HepG2 (cell line): ENCODE measurements around the gene PRKN. TPM values are rescaled to one million over a fixed set of nuclear protein-coding genes. Genes with fewer than 3 reads are reported as not detected.

Experiments
- FOSL2 ChIP-seq: sonication (generic); formaldehyde crosslinking; IDR thresholded peaks from 2 replicates; pipeline ENCODE4 v1.4.0; 2020; ENCODE audit warnings: missing genetic modification reagents
- NR2C2 ChIP-seq: sonication (generic); formaldehyde crosslinking; IDR thresholded peaks from 2 replicates; pipeline ENCODE4 v1.4.0; 2020; ENCODE audit warnings: missing genetic modification reagents, mild to moderate bottlenecking, moderate library complexity, borderline replicate concordance
- SMYD3 ChIP-seq: sonication (generic); formaldehyde crosslinking; IDR thresholded peaks from 2 replicates; pipeline ENCODE4 v1.8.1; 2023; ENCODE audit warnings: mild to moderate bottlenecking, missing genetic modification reagents
- ZNF343 ChIP-seq: sonication (generic); formaldehyde crosslinking; IDR thresholded peaks from 2 replicates; pipeline ENCODE4 v1.4.0; 2020; ENCODE audit warnings: mild to moderate bottlenecking, missing genetic modification reagents
- ZNF562 ChIP-seq: sonication (generic); formaldehyde crosslinking; IDR thresholded peaks from 2 replicates; pipeline ENCODE4 v1.8.0; 2022; ENCODE audit warnings: missing genetic modification reagents, borderline replicate concordance
- ZNF850 ChIP-seq: sonication (generic); formaldehyde crosslinking; conservative IDR thresholded peaks from 2 replicates; pipeline ENCODE4 v1.9.0; 2021; ENCODE audit warnings: mild to moderate bottlenecking, missing genetic modification reagents
- polyA plus RNA-seq, 8 experiments: library from polyadenylated mRNA; depleted of rRNA in 3 of 8; stranded (reverse) in 7 of 8; unstranded in 1 of 8; fragments of >200 nt; fragmentation: Illumina TruSeq in 4 of 8; extraction: Trizol in 4 of 8; gene quantifications; 2 replicates each; pipeline versions ENCODE4 v1.2.1 to v1.2.3, GENCODE V29; 2011 to 2016; ENCODE audit warnings: low read depth in 4 of 8, missing spikeins in 1 of 8, mixed read lengths in 1 of 8; ENCODE audit not compliant: insufficient read depth in 1 of 8
- total RNA-seq, 5 experiments: library from RNA; depleted of rRNA; stranded (reverse); fragments of >200 nt; fragmentation: Illumina TruSeq; extraction: Trizol; gene quantifications; 2 replicates each; pipeline ENCODE4 v1.2.3, GENCODE V29; 2016; ENCODE audit warnings: low read depth in 1 of 5
- TF ChIP-seq, protein P1 (sequence below): sonication (generic); formaldehyde crosslinking; IDR thresholded peaks from 2 replicates; pipeline ENCODE4 v1.5.0; 2020; ENCODE audit warnings: mild to moderate bottlenecking, missing genetic modification reagents, borderline replicate concordance
- TF ChIP-seq, protein P2 (sequence below): sonication (generic); formaldehyde crosslinking; IDR thresholded peaks from 2 replicates; pipeline ENCODE4 v1.4.0; 2020; ENCODE audit warnings: missing genetic modification reagents, low read depth, mild to moderate bottlenecking, borderline replicate concordance
- TF ChIP-seq, protein P3 (sequence below): sonication (generic); formaldehyde crosslinking; IDR thresholded peaks from 2 replicates; pipeline ENCODE4 v1.4.0; 2020; ENCODE audit warnings: mild to moderate bottlenecking, missing genetic modification reagents
- TF ChIP-seq, protein P4 (sequence below): IDR thresholded peaks from 2 replicates; pipeline ENCODE4 v1.4.0; 2020; ENCODE audit warnings: mild to moderate bottlenecking, missing genetic modification reagents
- TF ChIP-seq, protein P5 (sequence below): IDR thresholded peaks from 2 replicates; pipeline ENCODE4 v1.6.1; 2012; ENCODE audit warnings: low read depth, low read length, improper control_type of control experiment
- TF ChIP-seq, protein P6 (sequence below): sonication (generic); formaldehyde crosslinking; IDR thresholded peaks from 2 replicates; pipeline ENCODE4 v1.4.0; 2020; ENCODE audit warnings: missing genetic modification reagents
- TF ChIP-seq, protein P7 (sequence below), 2 experiments: fragments of 450-650 bp in 1 of 2; sonication (generic) in 1 of 2; formaldehyde crosslinking; IDR thresholded peaks; 2 replicates each; pipeline versions ENCODE4 v1.5.0 to v1.8.0; 2020 to 2022; ENCODE audit warnings: mild to moderate bottlenecking in 1 of 2, missing genetic modification reagents in 1 of 2
- TF ChIP-seq, protein P8 (sequence below): IDR thresholded peaks from 2 replicates; pipeline ENCODE4 v1.6.1; 2016; ENCODE audit warnings: low read depth, control low read depth
- TF ChIP-seq, protein P9 (sequence below): sonication (generic); formaldehyde crosslinking; IDR thresholded peaks from 2 replicates; pipeline ENCODE4 v1.4.0; 2020; ENCODE audit warnings: missing genetic modification reagents

PRKN gene
- total and polyA plus RNA-seq, 2 of the 13 experiments (the other 11 are each of a cell fraction or from before 2014, with no cell fraction given), result 0.31 to 0.44 TPM

DNA sequence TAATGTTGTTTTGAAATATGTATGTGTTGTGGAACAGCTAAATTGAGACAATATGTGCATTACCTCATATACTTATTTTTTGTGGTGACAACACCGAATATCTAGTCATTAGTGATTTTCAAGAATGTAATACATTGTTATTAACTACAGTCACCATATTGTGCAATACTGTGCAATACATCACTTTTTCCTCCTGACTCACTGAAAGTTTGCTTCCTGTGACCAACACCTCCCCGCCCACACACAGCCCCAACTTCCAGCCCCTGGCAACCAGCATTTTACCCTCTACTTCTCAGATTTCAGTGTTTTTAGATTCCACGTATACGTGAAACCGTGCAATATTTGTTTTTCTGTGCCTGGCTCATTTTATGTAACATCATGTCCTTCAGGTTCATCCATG is 627.9 kb downstream of the PRKN start (continued):
- TF ChIP-seq ZNF850 (CRISPR knock-in tag) (no peak), SMYD3 (CRISPR knock-in tag) (no peak), ZNF343 (no peak), ZNF562 (CRISPR knock-in tag) (no peak), FOSL2 (peak; percentile 87), NR2C2 (CRISPR knock-in tag) (0 out of 2 replicates have a peak, but pooled peaks have one; percentile 18)
- TF ChIP-seq, protein P1, sequence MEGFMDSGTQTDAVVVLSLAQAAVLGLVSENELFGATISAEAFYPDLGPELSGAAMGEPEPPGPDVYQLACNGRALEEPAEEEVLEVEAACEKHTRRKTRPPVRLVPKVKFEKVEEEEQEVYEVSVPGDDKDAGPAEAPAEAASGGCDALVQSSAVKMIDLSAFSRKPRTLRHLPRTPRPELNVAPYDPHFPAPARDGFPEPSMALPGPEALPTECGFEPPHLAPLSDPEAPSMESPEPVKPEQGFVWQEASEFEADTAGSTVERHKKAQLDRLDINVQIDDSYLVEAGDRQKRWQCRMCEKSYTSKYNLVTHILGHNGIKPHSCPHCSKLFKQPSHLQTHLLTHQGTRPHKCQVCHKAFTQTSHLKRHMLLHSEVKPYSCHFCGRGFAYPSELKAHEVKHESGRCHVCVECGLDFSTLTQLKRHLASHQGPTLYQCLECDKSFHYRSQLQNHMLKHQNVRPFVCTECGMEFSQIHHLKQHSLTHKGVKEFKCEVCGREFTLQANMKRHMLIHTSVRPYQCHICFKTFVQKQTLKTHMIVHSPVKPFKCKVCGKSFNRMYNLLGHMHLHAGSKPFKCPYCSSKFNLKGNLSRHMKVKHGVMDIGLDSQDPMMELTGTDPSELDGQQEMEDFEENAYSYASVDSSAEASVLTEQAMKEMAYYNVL, result no peak
- TF ChIP-seq, protein P2, sequence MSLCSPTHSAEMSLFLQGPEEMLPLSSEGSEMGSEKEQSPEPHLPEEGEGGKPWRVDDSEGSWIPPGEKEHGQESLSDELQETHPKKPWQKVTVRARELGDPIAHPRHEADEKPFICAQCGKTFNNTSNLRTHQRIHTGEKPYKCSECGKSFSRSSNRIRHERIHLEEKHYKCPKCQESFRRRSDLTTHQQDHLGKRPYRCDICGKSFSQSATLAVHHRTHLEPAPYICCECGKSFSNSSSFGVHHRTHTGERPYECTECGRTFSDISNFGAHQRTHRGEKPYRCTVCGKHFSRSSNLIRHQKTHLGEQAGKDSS (CRISPR knock-in tag), result no peak
- TF ChIP-seq, protein P3, sequence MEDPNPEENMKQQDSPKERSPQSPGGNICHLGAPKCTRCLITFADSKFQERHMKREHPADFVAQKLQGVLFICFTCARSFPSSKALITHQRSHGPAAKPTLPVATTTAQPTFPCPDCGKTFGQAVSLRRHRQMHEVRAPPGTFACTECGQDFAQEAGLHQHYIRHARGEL, result no peak
- TF ChIP-seq, protein P4, sequence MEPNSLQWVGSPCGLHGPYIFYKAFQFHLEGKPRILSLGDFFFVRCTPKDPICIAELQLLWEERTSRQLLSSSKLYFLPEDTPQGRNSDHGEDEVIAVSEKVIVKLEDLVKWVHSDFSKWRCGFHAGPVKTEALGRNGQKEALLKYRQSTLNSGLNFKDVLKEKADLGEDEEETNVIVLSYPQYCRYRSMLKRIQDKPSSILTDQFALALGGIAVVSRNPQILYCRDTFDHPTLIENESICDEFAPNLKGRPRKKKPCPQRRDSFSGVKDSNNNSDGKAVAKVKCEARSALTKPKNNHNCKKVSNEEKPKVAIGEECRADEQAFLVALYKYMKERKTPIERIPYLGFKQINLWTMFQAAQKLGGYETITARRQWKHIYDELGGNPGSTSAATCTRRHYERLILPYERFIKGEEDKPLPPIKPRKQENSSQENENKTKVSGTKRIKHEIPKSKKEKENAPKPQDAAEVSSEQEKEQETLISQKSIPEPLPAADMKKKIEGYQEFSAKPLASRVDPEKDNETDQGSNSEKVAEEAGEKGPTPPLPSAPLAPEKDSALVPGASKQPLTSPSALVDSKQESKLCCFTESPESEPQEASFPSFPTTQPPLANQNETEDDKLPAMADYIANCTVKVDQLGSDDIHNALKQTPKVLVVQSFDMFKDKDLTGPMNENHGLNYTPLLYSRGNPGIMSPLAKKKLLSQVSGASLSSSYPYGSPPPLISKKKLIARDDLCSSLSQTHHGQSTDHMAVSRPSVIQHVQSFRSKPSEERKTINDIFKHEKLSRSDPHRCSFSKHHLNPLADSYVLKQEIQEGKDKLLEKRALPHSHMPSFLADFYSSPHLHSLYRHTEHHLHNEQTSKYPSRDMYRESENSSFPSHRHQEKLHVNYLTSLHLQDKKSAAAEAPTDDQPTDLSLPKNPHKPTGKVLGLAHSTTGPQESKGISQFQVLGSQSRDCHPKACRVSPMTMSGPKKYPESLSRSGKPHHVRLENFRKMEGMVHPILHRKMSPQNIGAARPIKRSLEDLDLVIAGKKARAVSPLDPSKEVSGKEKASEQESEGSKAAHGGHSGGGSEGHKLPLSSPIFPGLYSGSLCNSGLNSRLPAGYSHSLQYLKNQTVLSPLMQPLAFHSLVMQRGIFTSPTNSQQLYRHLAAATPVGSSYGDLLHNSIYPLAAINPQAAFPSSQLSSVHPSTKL (CRISPR knock-in tag), result peak; percentile 29; the same call in 1 of the 2 replicates
- TF ChIP-seq, protein P5, sequence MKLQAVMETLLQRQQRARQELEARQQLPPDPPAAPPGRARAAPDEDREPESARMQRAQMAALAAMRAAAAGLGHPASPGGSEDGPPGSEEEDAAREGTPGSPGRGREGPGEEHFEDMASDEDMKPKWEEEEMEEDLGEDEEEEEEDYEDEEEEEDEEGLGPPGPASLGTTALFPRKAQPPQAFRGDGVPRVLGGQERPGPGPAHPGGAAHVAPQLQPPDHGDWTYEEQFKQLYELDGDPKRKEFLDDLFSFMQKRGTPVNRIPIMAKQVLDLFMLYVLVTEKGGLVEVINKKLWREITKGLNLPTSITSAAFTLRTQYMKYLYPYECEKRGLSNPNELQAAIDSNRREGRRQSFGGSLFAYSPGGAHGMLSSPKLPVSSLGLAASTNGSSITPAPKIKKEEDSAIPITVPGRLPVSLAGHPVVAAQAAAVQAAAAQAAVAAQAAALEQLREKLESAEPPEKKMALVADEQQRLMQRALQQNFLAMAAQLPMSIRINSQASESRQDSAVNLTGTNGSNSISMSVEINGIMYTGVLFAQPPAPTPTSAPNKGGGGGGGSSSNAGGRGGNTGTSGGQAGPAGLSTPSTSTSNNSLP, result 0 out of 2 replicates have a peak, but pooled peaks have one; percentile 41
- TF ChIP-seq, protein P6, sequence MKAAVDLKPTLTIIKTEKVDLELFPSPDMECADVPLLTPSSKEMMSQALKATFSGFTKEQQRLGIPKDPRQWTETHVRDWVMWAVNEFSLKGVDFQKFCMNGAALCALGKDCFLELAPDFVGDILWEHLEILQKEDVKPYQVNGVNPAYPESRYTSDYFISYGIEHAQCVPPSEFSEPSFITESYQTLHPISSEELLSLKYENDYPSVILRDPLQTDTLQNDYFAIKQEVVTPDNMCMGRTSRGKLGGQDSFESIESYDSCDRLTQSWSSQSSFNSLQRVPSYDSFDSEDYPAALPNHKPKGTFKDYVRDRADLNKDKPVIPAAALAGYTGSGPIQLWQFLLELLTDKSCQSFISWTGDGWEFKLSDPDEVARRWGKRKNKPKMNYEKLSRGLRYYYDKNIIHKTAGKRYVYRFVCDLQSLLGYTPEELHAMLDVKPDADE, result no peak
- TF ChIP-seq, protein P7, sequence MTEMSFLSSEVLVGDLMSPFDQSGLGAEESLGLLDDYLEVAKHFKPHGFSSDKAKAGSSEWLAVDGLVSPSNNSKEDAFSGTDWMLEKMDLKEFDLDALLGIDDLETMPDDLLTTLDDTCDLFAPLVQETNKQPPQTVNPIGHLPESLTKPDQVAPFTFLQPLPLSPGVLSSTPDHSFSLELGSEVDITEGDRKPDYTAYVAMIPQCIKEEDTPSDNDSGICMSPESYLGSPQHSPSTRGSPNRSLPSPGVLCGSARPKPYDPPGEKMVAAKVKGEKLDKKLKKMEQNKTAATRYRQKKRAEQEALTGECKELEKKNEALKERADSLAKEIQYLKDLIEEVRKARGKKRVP (CRISPR knock-in tag; IDR thresholded peaks at IDR 0.05), result peak in 1 of 2 experiments; percentile 61; a peak in 2 of 4 replicates
- TF ChIP-seq, protein P8, sequence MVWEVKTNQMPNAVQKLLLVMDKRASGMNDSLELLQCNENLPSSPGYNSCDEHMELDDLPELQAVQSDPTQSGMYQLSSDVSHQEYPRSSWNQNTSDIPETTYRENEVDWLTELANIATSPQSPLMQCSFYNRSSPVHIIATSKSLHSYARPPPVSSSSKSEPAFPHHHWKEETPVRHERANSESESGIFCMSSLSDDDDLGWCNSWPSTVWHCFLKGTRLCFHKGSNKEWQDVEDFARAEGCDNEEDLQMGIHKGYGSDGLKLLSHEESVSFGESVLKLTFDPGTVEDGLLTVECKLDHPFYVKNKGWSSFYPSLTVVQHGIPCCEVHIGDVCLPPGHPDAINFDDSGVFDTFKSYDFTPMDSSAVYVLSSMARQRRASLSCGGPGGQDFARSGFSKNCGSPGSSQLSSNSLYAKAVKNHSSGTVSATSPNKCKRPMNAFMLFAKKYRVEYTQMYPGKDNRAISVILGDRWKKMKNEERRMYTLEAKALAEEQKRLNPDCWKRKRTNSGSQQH (CRISPR knock-in tag), result no peak
- TF ChIP-seq, protein P9, sequence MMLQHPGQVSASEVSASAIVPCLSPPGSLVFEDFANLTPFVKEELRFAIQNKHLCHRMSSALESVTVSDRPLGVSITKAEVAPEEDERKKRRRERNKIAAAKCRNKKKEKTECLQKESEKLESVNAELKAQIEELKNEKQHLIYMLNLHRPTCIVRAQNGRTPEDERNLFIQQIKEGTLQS (CRISPR knock-in tag), result peak; percentile 22; the same call in 1 of the 2 replicates
